Metanephros (tissue), 1 donor: ENCODE results near the gene KCNS3. TPM values are rescaled to one million over a fixed set of nuclear protein-coding genes. Genes with fewer than 3 reads are reported as not detected.

ENCODE experiments used
- total RNA-seq: library from RNA; depleted of rRNA; stranded (reverse); fragments of >200 nt; gene quantifications from one replicate; pipeline ENCODE4 v1.2.3, GENCODE V29; 2014

The KCNS3 gene
- 13.1 TPM for total RNA-seq

DNA sequence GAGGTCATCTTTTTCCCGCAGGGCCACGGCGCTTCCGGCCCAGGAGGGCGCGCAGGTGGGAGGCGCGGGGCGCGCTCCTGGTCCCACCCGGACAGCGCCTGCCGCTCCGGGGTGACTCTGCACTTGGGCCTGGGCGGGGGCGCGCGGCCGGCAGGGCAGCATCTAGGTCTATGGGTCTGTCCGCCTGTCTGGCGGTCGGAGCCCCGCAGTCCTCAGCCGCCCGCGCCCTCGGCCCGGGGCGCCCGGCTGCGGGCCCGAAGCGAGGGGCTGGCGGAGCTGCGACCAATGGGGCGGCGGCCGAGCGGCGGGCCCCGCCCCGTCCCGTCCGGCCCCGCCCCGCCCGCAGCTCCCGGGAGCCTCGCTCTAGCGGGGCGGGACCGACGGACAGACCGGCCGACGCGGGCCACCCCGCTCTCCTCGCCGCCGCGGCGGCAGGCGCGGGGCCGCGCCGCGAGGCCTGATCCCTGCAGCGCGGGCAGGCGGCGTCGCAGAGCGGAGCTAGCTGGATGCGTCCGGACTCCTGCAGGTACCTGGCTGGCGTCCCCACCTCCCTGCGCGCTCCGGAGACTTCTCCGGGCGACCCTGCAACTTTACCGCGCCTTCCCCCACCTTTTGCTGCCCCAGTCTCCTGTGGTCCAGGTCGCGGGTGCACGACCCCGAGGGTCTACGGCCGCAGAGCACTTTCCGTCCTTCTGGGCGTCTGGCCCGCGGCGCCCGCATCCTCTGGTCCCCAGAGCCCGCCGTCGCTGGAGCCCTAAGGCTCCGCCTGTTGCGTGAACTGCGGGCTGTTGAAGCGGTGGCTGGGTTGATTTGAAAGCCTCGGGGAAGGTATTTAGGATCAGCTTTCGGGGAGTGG is at the start of gene KCNS3:
Gene KCNS3 (plus strand): TSS at position 387 of the 856 bp plus-strand sequence. CDS start 52,342 bp downstream, outside the sequence.

Other genes with a start within 250 kb of the KCNS3 start
- gene SMC6, start 124.9 kb upstream of the KCNS3 start, total RNA-seq: 16.8 TPM
- 9.9 TPM for gene GEN1, start 124.5 kb upstream of the KCNS3 start, total RNA-seq
- gene MSGN1, start 62.2 kb upstream of the KCNS3 start, total RNA-seq: not detected